Loucy (cell line): ENCODE measurements around the gene PEX16.

Experiments
- CTCF ChIP-seq: fragments of 200-600 bp; sonication (generic); conservative IDR thresholded peaks from 2 replicates; pipeline ENCODE4 v1.5.1; 2014; ENCODE audit warnings: mild to moderate bottlenecking, antibody characterized with exemption, low read length
- EZH2phosphoT487 ChIP-seq: fragments of 200-600 bp; IDR thresholded peaks from 2 replicates; pipeline ENCODE4 v1.6.1; 2018; ENCODE audit warnings: antibody characterized with exemption, mild to moderate bottlenecking, moderate library complexity, borderline replicate concordance

- TF ChIP-seq CTCF (no peak), EZH2phosphoT487 (no peak)
These were observed 18.1 kb downstream of the PEX16 start for GRCh38 chr11:45899448-45900174.
